GM20431 (cell line): ENCODE measurements around the gene PREP.

Source experiments
- in situ Hi-C: fragments of 300-500 bp; cut with MseI, MboI; formaldehyde crosslinking; loops from one replicate; pipeline ENCODE4 v1.15.0; 2020; ENCODE audit warnings: low sequenced_read_pairs; ENCODE audit not compliant: unreplicated experiment

Gene PREP

GRCh38 chr6:105398859-105399258, 4.0 kb downstream of the PREP start:
- in situ Hi-C loops: no loop called here

DNA sequence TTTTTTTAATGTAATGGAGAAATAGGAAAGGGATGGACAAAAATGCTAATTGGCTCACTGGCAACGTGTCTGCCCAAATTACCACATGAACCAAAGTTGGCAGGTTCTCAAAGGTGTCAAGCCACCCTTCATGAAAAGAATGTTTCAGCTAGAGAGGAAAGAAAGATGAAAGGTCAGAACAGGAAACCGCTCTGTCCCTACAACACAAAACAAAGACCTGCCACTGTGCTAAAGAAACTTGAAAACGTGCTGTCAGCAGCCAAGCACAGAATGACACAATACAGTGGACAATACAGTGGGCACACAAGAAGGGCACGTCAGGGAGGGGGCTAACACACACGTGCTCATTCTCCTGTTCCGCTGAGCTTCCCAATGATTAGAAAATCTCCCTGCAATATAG, 4.9 kb downstream of the PREP start:
- in situ Hi-C loops: no loop called here

GRCh38 chr6:105391705-105392104, 11.2 kb downstream of the PREP start:
- in situ Hi-C loops: no loop called here

DNA sequence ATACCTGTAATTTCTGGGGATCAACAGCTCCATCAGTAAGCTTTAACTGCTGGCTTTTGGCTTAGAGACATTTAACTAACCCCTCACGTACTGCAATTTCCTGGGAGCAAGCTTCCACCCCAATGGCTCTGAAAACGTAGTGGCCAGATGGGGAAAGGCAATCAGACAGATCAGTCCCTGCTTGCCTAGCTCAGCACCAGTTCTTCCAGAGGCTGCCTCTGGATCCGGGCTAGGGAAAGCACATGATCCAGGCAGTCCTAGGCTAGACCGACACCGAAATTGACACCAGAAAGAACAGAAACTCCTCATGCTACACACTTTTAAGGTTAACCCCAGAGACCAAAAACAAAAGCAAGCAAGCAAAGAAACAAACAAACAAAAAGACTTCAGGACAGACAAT, 13.3 kb downstream of the PREP start:
- in situ Hi-C loops: no loop called here

DNA sequence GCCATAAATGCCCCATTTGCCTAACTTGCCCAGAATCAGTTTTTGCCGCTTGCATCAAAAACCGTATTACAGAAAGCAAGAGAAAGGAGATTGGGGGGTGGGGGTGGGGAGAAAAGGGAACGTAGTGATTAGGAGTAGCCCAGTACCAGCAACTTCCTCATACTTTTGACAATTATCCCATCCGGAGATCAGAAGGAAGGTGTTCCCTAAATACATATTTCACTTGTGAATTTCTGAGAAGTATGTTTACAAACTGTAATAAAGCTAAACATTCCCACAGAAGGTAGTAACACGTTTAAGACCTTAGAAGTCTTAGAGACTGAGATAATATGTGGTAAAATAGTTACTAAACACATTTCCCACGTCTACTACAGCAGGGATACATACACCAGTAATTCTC, 14.5 kb downstream of the PREP start:
- in situ Hi-C loops: no loop called here

DNA sequence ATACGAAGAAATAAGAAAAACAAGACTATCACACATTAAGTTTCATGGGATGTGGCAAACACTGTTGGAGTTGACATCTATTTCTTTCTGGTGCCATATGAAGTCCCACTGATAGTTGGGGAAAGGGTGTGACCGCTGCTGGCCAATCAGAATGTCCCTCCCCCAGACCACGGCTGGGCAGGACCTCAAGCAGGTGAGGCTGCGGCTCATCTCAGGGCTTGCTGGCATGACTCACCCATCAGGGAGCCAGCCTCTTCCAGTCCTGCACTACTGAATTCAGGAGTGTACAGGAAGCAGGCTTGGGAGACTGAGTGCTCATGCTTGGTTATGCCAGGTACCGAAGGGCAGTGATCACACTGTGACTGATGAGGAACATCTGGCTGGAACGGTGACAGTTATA, 18.9 kb downstream of the PREP start:
- in situ Hi-C loops: no loop called here

DNA sequence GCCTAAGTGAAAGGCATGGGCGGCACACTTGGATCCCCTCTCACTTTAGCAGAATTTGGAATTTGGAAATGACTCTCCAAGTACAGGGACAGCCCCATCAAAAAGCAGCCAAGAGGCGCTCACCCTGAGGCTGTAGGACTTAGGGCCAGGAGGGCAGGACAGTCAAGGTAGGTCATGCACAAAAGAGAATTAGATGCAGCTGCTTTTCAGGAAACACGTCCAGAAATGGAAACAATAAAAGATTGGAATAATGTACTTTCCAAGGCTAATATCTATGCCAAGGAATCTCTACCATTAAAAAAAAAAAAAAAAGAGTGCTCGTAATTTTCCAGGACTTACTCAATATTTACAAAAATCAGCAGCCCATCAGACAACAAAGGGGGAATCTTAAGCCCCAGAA, 19.9 kb downstream of the PREP start:
- in situ Hi-C loops: no loop called here

- in situ Hi-C loops: no loop called here
Observed at GRCh38 chr6:105382496-105382895, 20.4 kb downstream of the PREP start.

DNA sequence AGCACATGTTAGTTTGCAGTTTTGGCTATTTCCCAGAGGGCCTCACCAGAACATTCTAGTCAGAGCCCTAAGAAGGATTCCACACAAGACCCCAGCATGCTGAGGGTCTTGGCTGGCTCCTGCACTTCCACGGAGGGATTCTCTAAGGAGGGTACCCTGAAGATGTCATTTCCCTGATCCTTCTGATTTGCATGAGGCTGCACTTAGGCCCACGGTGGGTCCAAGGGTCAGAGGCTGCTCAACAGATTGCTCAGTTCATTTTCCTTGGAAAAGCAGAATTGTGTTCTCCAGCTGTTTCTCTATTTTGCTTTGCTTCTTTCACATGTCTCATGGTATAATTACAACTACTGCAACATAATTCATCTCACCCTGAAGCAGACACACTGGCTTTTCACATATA, 22.2 kb downstream of the PREP start:
- in situ Hi-C loops: no loop called here

DNA sequence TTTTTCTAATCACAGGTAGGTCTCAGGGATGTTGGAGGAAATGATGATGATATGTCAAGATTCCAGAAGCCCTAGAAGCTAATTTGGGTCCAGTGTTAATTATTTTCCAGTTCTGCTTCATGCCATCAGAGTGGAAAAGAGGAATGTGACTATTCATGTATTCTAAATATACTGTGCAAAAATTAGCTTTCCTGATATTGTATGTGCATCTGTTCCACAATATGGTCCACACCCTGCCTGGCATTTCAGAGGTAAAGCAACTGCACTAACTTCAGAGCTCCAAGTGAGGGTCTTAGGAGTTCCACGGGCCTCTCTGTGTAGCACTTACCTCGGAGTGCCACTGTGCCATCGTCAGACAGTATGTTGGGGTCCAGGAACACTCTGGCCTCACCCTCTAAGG, 27.1 kb downstream of the PREP start:
- in situ Hi-C loops: no loop called here

- in situ Hi-C loops: no loop called here
Observed at GRCh38 chr6:105374010-105374420, 28.9 kb downstream of the PREP start.

DNA sequence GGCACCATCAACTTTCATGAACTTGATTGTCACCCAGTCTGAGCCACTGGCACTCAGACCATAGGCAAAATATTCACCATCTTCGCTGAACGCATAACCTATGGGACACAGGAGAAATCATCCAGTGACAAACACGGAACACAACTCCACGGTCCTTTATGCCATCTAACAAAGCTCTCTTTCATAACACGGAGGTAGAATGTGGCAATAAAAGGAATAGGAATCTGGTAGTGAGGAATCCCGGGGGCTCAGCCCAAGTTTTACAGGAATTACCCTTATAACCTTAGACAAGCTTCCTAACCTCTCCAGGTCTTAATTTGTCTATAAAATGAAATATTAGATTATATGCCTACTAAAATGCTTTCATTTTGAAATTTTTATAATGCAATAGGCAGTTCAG, 29.4 kb downstream of the PREP start:
- in situ Hi-C loops: no loop called here

DNA sequence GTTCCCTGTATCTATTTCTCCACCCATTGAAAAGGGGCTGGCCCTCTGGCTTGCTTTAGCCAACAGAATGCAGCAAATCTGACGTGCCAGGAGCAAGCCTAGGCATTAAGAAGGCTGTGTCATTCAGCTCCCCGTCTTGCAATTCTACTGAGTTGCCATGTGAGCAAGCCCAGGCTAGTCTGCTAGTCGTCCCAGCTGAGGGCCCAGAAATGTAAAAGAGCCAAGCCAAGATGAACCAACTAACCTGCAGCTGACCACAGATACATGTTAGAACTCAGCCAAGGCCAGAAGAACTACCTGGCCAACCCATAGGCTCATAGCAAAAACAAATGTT, 30.1 kb downstream of the PREP start:
- in situ Hi-C loops: no loop called here

- in situ Hi-C loops: no loop called here
Observed at GRCh38 chr6:105372142-105372848, 30.6 kb downstream of the PREP start.

DNA sequence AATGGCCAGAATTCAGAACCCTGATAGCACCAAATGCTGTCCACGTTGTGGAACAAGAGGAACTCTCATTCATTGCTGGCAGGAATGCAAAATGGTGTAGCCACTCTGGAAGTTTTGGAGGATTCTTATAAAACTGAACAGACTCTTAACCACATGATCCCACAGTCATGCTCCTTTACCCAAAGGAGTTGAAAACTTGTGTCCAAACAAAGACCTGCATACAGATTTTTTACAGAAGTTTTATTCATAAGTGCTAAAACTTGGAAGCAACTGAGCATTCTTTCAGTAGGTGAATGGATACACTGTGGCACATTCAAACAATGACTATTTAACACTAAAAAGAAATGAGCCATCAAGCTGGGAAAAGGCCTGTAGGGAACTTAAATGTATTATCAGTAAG, 32.5 kb downstream of the PREP start:
- in situ Hi-C loops: no loop called here

DNA sequence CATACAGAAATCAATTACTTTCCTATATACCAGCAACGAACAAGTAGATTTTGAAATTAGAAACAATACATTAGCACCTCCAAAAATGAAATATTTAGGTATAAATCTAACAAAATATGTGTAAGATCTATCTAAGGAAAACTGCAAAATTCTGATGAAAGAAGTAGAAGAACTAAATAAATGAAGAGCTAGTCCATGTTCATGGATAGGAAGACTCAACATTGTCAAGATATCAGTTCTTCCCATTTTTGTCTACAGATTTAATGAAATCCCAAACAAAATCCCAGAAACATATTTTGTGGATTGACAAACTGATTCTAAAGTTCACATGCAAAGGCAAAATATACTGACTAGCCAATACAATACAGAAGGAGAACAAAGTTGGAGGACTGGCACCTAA, 33.7 kb downstream of the PREP start:
- in situ Hi-C loops: no loop called here

GRCh38 chr6:105364243-105364642, 38.6 kb downstream of the PREP start:
- in situ Hi-C loops: no loop called here

GRCh38 chr6:105363100-105363754, 39.7 kb downstream of the PREP start:
- in situ Hi-C loops: no loop called here

DNA sequence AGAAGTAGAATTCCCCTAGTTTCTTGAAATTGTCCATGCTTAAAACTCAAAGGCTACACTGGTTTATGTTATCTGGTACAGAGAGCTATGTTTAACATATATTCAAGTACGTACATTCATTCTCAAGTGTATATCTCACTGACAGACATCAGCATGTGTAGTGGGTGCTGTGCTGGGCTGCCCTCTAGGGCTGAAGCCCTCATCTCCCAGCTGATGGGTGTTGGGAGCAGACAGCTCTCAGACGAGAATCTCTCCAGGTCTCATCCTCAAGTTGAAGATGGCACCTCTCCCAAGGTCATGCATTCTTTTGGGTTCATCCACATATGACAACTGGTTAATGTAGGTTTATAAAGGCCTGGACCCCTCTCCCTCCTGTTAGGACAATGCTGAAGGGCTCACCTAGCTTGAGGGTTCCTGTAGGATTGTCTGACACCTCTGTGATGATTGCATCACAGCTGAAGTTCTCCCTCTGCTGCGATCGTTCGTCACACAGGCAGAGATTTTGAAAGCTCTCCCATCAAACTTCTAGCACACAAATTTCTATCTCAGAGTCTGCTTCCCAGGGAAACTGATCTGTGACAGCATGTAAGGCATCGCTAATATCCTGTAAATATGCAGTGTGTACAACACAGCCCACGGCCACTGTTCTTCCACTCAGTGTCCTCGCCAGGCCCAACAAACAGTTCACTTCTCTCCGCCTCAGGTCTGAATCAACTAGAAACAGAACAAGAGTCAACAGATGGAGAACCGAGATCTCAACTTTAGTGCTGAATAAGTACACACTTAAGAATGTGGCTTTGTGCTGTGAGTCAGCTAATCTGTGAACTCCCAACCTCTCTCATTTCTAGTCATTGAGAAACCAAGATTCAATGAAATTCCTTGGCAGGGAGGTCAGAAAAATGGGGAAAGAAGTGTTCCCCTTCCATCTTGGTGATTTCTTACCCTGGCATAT, 43.2 kb downstream of the PREP start:
- in situ Hi-C loops: no loop called here

GRCh38 chr6:105357165-105357564, 45.7 kb downstream of the PREP start:
- in situ Hi-C loops: no loop called here

DNA sequence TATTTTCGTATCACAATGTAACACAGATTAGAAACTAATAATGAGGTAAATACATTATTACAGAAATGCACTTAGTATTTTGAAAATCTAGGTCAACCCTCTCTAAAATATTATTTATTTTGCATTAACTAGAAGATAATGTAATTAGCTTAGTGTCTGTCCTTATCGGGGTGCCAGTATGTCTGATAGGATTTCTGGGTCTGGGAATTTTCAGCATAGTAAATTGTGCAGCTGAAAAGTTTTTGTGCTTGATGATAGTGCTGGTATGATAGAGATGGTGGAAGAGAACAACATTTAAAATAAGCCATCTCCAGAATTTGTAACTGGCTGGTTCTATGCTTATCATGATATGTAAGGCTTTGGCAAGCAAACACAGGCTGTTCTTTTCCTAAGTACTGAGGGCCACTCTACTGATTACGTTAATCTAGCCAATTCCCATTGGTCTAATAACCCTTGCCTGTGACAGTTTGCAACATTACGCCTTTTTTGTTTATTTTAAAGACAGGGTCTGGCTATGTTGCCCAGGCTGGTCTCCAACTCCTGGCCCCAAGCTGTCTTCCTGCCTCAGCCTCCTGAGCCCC, 50.8 kb downstream of the PREP start:
- in situ Hi-C loops: no loop called here
